Fibroblast of lung (primary cell): Measurements from ENCODE around the gene DICER1. TPM values are rescaled to one million over a fixed set of nuclear protein-coding genes. Genes with fewer than 3 reads are reported as not detected.

Experiments
- DNase-seq, 2 donors: peaks; one replicate each; pipeline versions ENCODE4 v3.0.0 to v3.0.0-alpha.2; 2010; ENCODE audit warnings: low read depth in 2 of 2
- H2AFZ ChIP-seq: 2 replicates; pipeline ENCODE4 v1.5.1; 2012; ENCODE audit warnings: low read length, control low read depth, inconsistent platforms
- H3K27ac ChIP-seq: 2 replicates; pipeline ENCODE4 v1.5.1; 2011; ENCODE audit warnings: low read length, control low read depth; ENCODE audit not compliant: insufficient read depth
- H3K27me3 ChIP-seq: 2 replicates; pipeline ENCODE4 v1.5.1; 2011; ENCODE audit warnings: mild to moderate bottlenecking, low read length; ENCODE audit not compliant: control insufficient read depth, insufficient read depth
- H3K36me3 ChIP-seq: 2 replicates; pipeline ENCODE4 v1.5.1; 2011; ENCODE audit warnings: low read length; ENCODE audit not compliant: control insufficient read depth, insufficient read depth
- H3K4me1 ChIP-seq: 2 replicates; pipeline ENCODE4 v1.5.1; 2011; ENCODE audit warnings: low read length; ENCODE audit not compliant: control insufficient read depth, insufficient read depth; ENCODE audit errors: extremely low read depth
- H3K4me2 ChIP-seq: 2 replicates; pipeline ENCODE4 v1.5.1; 2011; ENCODE audit warnings: low read length, control low read depth; ENCODE audit not compliant: insufficient read depth; ENCODE audit errors: extremely low read depth
- H3K4me3 ChIP-seq, 4 experiments: fragments of 200-600 bp in 1 of 4; sonication (generic) in 1 of 4; replicated peaks in 1 of 4; 2 replicates each; pipeline ENCODE4 v1.5.1; 2011 to 2016; ENCODE audit warnings: low read length in 4 of 4, low read depth in 3 of 4, mild to moderate bottlenecking in 3 of 4, control low read depth in 2 of 4, inconsistent platforms in 1 of 4, mixed read lengths in 1 of 4; ENCODE audit not compliant: insufficient read depth in 1 of 4; ENCODE audit errors: control extremely low read depth in 1 of 4
- H3K79me2 ChIP-seq: 2 replicates; pipeline ENCODE4 v1.5.1; 2012; ENCODE audit warnings: mild to moderate bottlenecking, low read length, inconsistent platforms; ENCODE audit not compliant: control insufficient read depth, insufficient read depth
- H3K9ac ChIP-seq: 2 replicates; pipeline ENCODE4 v1.5.1; 2011; ENCODE audit warnings: mild to moderate bottlenecking, low read length, control low read depth; ENCODE audit not compliant: insufficient read depth
- H3K9me3 ChIP-seq: 2 replicates; pipeline ENCODE4 v1.5.1; 2012; ENCODE audit warnings: low read depth, low read length; ENCODE audit not compliant: control insufficient read depth, insufficient read depth
- H4K20me1 ChIP-seq: 2 replicates; pipeline ENCODE4 v1.5.1; 2011; ENCODE audit warnings: low read length; ENCODE audit not compliant: control insufficient read depth, insufficient read depth; ENCODE audit errors: extremely low read depth
- EZH2 ChIP-seq: IDR thresholded peaks from 2 replicates; pipeline ENCODE4 v1.5.1; 2012; ENCODE audit warnings: low read length, control low read depth, mild to moderate bottlenecking; ENCODE audit errors: missing control alignments
- polyA plus RNA-seq, 2 donors: library from polyadenylated mRNA; depleted of rRNA in 1 of 2; stranded (reverse) in 1 of 2; unstranded in 1 of 2; fragments of >200 nt; gene quantifications; 2 replicates each; pipeline ENCODE4 v1.2.1, GENCODE V29; 2011 to 2012; ENCODE audit warnings: missing spikeins in 1 of 2
- total RNA-seq: library from RNA; depleted of rRNA; stranded (reverse); fragments of >200 nt; gene quantifications from 2 replicates; pipeline ENCODE4 v1.2.1, GENCODE V29; 2014
- TF ChIP-seq, protein P1 (sequence below), 2 donors: IDR thresholded peaks in 1 of 2; conservative IDR thresholded peaks in 1 of 2; 1 replicate in 1 of 2; 2 replicates in 1 of 2; pipeline ENCODE4 v1.5.1; 2011 to 2012; ENCODE audit warnings: low read length in 2 of 2, control low read depth in 1 of 2, inconsistent platforms in 1 of 2, low read depth in 1 of 2, mild to moderate bottlenecking in 1 of 2

The DICER1 gene
- total and polyA plus RNA-seq, 2 donors (not counting 1 experiment from before 2014, with no cell fraction given) = 20.3 to 28.7 TPM

DNA sequence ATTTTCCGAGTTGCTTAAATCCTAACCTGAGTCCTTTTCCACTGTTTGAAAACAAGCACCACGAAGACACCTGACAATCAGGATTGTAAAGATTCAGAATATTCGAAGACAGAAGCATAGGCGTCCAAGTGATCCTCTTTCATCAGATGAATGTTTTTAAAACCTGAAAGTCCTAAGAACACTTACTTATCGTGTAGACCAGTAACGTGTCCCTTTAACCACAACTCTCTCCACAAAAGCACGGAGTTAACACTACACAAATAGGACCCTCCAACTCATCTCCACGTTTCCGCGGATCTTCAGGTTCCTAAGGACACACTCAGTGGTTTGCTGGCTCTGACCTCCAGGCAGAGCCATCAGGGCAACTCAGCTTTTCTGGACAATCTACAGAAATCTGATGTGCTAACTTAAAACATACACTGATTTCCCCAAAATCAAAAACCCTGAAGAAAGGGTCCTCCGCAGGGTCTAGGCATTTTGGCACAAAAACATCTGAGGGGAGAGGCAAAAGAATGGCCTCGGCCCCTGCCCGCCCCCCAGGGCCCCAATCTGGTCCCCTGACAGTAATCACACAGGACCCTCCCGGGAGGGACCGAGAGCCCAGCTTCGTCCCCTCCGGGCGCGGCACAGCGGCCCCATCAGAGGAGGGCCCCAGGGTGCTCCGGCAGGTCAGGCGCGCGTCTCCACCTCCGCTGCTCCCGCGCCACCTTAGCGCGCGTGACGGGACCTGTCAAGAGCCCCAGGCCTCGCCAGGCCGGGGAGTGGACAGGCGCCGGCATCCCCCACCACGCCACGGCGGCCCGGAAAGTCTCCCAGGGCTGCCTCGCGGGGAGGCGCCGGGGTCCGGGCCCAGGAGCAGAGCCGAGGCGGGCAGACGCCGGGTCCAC, 925 bp downstream of the DICER1 start:
- Histone ChIP-seq H3K27ac (peak overlapping the region; percentile 59), H3K79me2 (peaks cover 54% of the 10 kb centered on the region), H4K20me1 (no peaks in the 10 kb centered on the region), H2AFZ (peak overlapping the region; percentile 34), H3K4me2 (peak overlapping the region; percentile 89), H3K4me3 (peak overlapping the region; percentile 69 to 88 (median 78)), H3K27me3 (no peaks in the 10 kb centered on the region), H3K9me3 (no peaks in the 10 kb centered on the region), H3K9ac (peak overlapping the region; percentile 78), H3K4me1 (no peaks in the 10 kb centered on the region), H3K36me3 (no peaks in the 10 kb centered on the region)
- peak; percentile 26 to 27 for DNase-seq
- TF ChIP-seq, protein P1, sequence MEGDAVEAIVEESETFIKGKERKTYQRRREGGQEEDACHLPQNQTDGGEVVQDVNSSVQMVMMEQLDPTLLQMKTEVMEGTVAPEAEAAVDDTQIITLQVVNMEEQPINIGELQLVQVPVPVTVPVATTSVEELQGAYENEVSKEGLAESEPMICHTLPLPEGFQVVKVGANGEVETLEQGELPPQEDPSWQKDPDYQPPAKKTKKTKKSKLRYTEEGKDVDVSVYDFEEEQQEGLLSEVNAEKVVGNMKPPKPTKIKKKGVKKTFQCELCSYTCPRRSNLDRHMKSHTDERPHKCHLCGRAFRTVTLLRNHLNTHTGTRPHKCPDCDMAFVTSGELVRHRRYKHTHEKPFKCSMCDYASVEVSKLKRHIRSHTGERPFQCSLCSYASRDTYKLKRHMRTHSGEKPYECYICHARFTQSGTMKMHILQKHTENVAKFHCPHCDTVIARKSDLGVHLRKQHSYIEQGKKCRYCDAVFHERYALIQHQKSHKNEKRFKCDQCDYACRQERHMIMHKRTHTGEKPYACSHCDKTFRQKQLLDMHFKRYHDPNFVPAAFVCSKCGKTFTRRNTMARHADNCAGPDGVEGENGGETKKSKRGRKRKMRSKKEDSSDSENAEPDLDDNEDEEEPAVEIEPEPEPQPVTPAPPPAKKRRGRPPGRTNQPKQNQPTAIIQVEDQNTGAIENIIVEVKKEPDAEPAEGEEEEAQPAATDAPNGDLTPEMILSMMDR (conservative IDR thresholded peaks at IDR 0.05 in 1 of 2, IDR thresholded peaks at IDR 0.05 in 1 of 2; ENCODE audit: low read depth in 1 of 2, low read length in 2 of 2) = no peak
- no peak for TF ChIP-seq EZH2

DNA sequence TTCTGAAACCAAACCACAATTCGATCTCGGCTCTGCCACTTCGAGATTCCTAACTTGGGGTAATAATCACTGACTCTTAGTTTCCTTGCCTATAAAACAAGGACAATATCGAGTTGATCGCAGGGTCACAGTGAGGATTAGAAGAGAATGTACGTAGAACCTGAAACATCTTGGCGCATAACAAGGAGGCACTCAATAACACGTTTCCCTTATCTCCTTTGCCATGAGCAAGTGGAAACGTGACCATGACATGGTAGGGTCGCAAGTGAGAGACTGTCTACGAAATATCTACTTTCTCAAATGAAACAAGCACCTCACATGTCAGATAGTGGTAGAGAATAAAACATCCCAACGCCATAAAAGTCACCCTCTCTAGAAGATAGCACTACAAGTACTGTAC, 2.3 kb downstream of the DICER1 start:
- H3K9me3 ChIP-seq = no peaks in the 10 kb centered on the region
- H4K20me1 ChIP-seq = no peaks in the 10 kb centered on the region
- no peaks in the 10 kb centered on the region for H3K36me3 ChIP-seq
- no peak overlapping the region for H3K9ac ChIP-seq
- peak overlapping the region in 2 of 4 experiments; percentile 82 to 88 for H3K4me3 ChIP-seq
- TF ChIP-seq, protein P1 (conservative IDR thresholded peaks at IDR 0.05 in 1 of 2, IDR thresholded peaks at IDR 0.05 in 1 of 2; ENCODE audit: low read depth in 1 of 2, low read length in 2 of 2) = no peak
- no peak for TF ChIP-seq EZH2
- H3K79me2 ChIP-seq = peaks cover 67% of the 10 kb centered on the region
- H3K4me1 ChIP-seq = no peaks in the 10 kb centered on the region
- H3K27me3 ChIP-seq = no peaks in the 10 kb centered on the region
- no peak overlapping the region for H2AFZ ChIP-seq
- DNase-seq = no peak
- H3K4me2 ChIP-seq = peak overlapping the region; percentile 89
- no peak overlapping the region for H3K27ac ChIP-seq

DNA sequence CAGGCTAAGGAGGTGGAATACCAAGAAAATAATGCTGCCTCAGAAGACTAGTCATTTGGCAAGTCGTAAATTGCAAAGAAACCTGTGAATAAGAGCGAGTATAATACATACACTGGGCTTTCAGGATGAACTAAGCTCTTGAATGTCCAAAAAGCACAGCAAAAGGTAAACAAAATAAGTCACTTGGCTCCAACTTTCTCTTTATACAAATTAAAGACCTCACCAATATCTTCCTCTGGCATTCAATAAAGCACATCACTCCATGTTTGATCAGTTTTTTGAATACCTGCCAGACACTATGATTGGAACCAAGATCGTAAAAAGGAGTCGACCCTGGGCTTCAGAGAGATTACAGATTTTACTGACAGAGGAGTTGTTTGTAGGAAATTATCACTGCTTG, 3.5 kb downstream of the DICER1 start:
- Histone ChIP-seq H3K4me2 (peak overlapping the region; percentile 54), H4K20me1 (no peaks in the 10 kb centered on the region), H3K4me1 (no peaks in the 10 kb centered on the region), H3K36me3 (no peaks in the 10 kb centered on the region), H3K9me3 (no peaks in the 10 kb centered on the region), H3K27ac (no peak overlapping the region), H3K27me3 (no peaks in the 10 kb centered on the region), H3K9ac (no peak overlapping the region), H3K79me2 (peaks cover 79% of the 10 kb centered on the region), H2AFZ (no peak overlapping the region), H3K4me3 (no peak overlapping the region)
- no peak for TF ChIP-seq EZH2
- TF ChIP-seq, protein P1 (conservative IDR thresholded peaks at IDR 0.05 in 1 of 2, IDR thresholded peaks at IDR 0.05 in 1 of 2; ENCODE audit: low read depth in 1 of 2, low read length in 2 of 2) = no peak
- DNase-seq = no peak
